Dedifferentiated amniotic fluid mesenchymal stem cell (primary cell): ENCODE results near the gene AGPAT3.

ENCODE experiments used
- DNase-seq: peaks from one replicate; pipeline ENCODE4 v3.0.0-alpha.2; 2016; ENCODE audit errors: extremely low spot score

Gene AGPAT3

GRCh38 chr21:43937051-43937832, 72.2 kb downstream of the AGPAT3 start:
- DNase-seq, result no peak

GRCh38 chr21:43937891-43938309, 72.9 kb downstream of the AGPAT3 start:
- DNase-seq, result no peak

GRCh38 chr21:43938751-43939442, 73.9 kb downstream of the AGPAT3 start:
- no peak for DNase-seq

- DNase-seq, result no peak
These were observed 74.7 kb downstream of the AGPAT3 start for GRCh38 chr21:43939443-43940328.

GRCh38 chr21:43940329-43941050, 75.5 kb downstream of the AGPAT3 start:
- no peak for DNase-seq

GRCh38 chr21:43942201-43942600, 77.2 kb downstream of the AGPAT3 start:
- no peak for DNase-seq

GRCh38 chr21:43942621-43943020, 77.6 kb downstream of the AGPAT3 start:
- DNase-seq, result no peak

- DNase-seq, result no peak
These were observed 78.6 kb downstream of the AGPAT3 start for GRCh38 chr21:43943512-43944077.

GRCh38 chr21:43944078-43944633, 79.1 kb downstream of the AGPAT3 start:
- DNase-seq, result no peak

- no peak for DNase-seq
These were observed 79.7 kb downstream of the AGPAT3 start for GRCh38 chr21:43944757-43945156.

- DNase-seq, result no peak
These were observed 83.9 kb downstream of the AGPAT3 start for GRCh38 chr21:43948740-43949498.

- DNase-seq, result no peak
These were observed 84.6 kb downstream of the AGPAT3 start for GRCh38 chr21:43949499-43950208.

- no peak for DNase-seq
These were observed 85.5 kb downstream of the AGPAT3 start for GRCh38 chr21:43950481-43950880.

- DNase-seq, result no peak
These were observed 85.9 kb downstream of the AGPAT3 start for GRCh38 chr21:43950936-43951335.

GRCh38 chr21:43951911-43952703, 87.1 kb downstream of the AGPAT3 start:
- no peak for DNase-seq

GRCh38 chr21:43953021-43953420, 88.0 kb downstream of the AGPAT3 start:
- DNase-seq, result no peak

- no peak for DNase-seq
These were observed 89.0 kb downstream of the AGPAT3 start for GRCh38 chr21:43954042-43954441.

GRCh38 chr21:43954896-43955295, 89.9 kb downstream of the AGPAT3 start:
- no peak for DNase-seq
